Peyer's patch (tissue), 4 donors: ENCODE measurements around the gene TRIM25.

Source experiments
- POLR2A ChIP-seq, 2 donors: fragments of 450-650 bp; IDR thresholded peaks; one replicate each; pipeline ENCODE4 v1.5.1; 2017; ENCODE audit warnings: antibody characterized with exemption in 2 of 2, mild to moderate bottlenecking in 2 of 2, moderate library complexity in 2 of 2
- TF ChIP-seq, protein P1 (sequence below), 6 experiments: fragments of 450-650 bp in 4 of 6; fragments of 200-600 bp in 2 of 6; sonication (generic) in 1 of 6; IDR thresholded peaks; one replicate each; pipeline ENCODE4 v1.5.1; 2017 to 2019; ENCODE audit warnings: antibody characterized with exemption in 6 of 6, mild to moderate bottlenecking in 3 of 6, moderate library complexity in 1 of 6

- TF ChIP-seq, protein P1, sequence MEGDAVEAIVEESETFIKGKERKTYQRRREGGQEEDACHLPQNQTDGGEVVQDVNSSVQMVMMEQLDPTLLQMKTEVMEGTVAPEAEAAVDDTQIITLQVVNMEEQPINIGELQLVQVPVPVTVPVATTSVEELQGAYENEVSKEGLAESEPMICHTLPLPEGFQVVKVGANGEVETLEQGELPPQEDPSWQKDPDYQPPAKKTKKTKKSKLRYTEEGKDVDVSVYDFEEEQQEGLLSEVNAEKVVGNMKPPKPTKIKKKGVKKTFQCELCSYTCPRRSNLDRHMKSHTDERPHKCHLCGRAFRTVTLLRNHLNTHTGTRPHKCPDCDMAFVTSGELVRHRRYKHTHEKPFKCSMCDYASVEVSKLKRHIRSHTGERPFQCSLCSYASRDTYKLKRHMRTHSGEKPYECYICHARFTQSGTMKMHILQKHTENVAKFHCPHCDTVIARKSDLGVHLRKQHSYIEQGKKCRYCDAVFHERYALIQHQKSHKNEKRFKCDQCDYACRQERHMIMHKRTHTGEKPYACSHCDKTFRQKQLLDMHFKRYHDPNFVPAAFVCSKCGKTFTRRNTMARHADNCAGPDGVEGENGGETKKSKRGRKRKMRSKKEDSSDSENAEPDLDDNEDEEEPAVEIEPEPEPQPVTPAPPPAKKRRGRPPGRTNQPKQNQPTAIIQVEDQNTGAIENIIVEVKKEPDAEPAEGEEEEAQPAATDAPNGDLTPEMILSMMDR (IDR thresholded peaks at IDR 0.05) = no peak
- TF ChIP-seq POLR2A (IDR thresholded peaks at IDR 0.05) = no peak
Observed at GRCh38 chr17:56851008-56851407, 62.8 kb downstream of the TRIM25 start.
